Skeletal muscle tissue (tissue), 4 donors: ENCODE results near the gene TRDN. TPM values are rescaled to one million over a fixed set of nuclear protein-coding genes. Genes with fewer than 3 reads are reported as not detected.
"Not testable (repeated sequence)": the region's sequence is repeated elsewhere in the genome, so short reads cannot be mapped to it uniquely, and the experiment has no call there.

Experiments
- H3K27ac ChIP-seq: one replicate; pipeline ENCODE4 v1.7.0; 2013; ENCODE audit warnings: mild to moderate bottlenecking, low read depth, low read length, inconsistent platforms
- H3K27me3 ChIP-seq, 3 donors: one replicate each; pipeline ENCODE4 v1.7.0; 2013; ENCODE audit warnings: low read length in 3 of 3; ENCODE audit not compliant: control insufficient read depth in 3 of 3, insufficient read depth in 3 of 3
- H3K36me3 ChIP-seq, 3 donors: one replicate each; pipeline ENCODE4 v1.7.0; 2013; ENCODE audit warnings: low read length in 3 of 3; ENCODE audit not compliant: control insufficient read depth in 3 of 3, insufficient read depth in 3 of 3
- H3K4me1 ChIP-seq, 3 donors: one replicate each; pipeline ENCODE4 v1.7.0; 2013; ENCODE audit warnings: low read length in 3 of 3, mild to moderate bottlenecking in 3 of 3; ENCODE audit not compliant: control insufficient read depth in 3 of 3, insufficient read depth in 3 of 3
- H3K4me3 ChIP-seq, 3 donors: one replicate each; pipeline ENCODE4 v1.7.0; 2013; ENCODE audit warnings: low read length in 3 of 3
- H3K9ac ChIP-seq, 3 donors: one replicate each; pipeline ENCODE4 v1.7.0; 2013; ENCODE audit warnings: low read length in 3 of 3, mild to moderate bottlenecking in 3 of 3, moderate library complexity in 2 of 3, low read depth in 1 of 3
- H3K9me3 ChIP-seq, 3 donors: one replicate each; pipeline ENCODE4 v1.7.0; 2013; ENCODE audit warnings: low read length in 3 of 3; ENCODE audit not compliant: control insufficient read depth in 3 of 3
- total RNA-seq: library from RNA; depleted of rRNA; stranded (reverse); fragments of >200 nt; gene quantifications from one replicate; pipeline ENCODE4 v1.2.3, GENCODE V29; 2014
- donor health status: Osteomylitis.

TRDN gene
- total RNA-seq, 1 donor from 2014 or later, result 73.1 TPM

DNA sequence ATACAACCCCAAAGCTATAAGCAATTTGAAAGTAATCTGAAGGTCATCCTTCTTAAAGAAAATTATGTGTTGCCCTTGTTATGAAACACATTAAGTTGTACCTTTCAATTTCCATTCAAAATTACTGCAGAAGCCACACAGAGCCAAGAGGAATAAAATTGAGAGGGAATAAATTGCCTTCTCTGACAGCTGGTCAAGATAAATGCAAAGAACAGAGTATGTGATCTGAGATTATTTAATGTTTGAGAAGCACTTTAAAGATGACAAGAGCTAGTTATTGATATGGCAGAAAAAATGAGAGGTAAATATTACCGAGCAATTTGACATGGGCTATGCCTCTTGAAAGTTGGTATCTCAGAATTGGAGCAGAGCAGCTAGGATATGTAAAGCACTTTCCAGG, 61.6 kb downstream of the TRDN start:
- no peak overlapping the region for H3K4me3 ChIP-seq

DNA sequence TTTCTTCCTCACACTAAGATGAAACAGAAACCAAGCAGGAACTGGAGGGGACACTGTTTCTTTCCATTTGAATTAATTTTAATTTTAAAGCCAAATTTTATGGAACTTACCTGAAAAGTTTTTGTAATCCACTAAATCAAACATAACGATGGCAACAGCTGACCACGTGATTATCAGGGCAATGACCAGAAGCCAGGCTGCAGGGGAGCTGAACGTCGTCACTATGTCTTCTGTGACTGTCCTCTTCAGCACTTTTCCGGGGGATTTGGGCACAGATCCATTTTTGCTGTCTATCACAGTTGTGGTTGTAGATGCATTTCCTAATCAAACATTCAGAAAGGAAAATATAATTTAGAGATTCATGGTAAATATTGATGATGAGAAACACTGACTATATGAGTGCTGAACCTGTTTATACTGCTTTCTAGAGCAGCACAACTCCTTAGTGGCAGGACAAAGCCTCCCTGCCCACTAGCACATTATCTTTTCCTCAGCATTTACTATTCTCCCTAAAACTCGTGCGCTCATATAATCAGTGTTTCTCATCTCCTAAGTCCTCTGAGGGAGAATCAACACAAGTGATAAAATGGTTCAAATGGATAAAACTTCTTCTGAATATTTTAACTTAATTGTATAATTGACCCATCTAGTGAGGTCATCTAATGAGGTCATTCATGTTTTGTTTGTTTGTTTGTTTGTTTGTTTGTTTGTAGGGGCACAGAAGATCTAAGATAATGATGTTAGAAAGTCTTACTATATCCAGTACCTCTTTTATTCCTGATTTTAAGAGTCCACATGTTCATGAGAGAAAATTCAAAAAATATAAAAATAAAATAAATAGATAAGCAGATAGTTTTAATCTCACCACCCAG, 65.7 kb downstream of the TRDN start:
- Histone ChIP-seq H3K36me3 (peaks cover 7 to 31% (median 13%) of the 10 kb centered on the region in 3 donors), H3K9ac (no peak overlapping the region), H3K4me3 (no peak overlapping the region), H3K9me3 (no peaks in the 10 kb centered on the region), H3K4me1 (peaks cover 12 to 48% (median 20%) of the 10 kb centered on the region in 3 donors), H3K27me3 (no peaks in the 10 kb centered on the region), H3K27ac (no peak overlapping the region)

More for the DNA sequence above, 61.6 kb downstream of the TRDN start:
- Histone ChIP-seq H3K27me3 (no peaks in the 10 kb centered on the region), H3K27ac (no peak overlapping the region), H3K36me3 (peaks cover 0 to 4% (median 0%) of the 10 kb centered on the region in 3 donors), H3K4me1 (peaks cover 7 to 24% (median 10%) of the 10 kb centered on the region in 3 donors), H3K9me3 (no peaks in the 10 kb centered on the region), H3K9ac (no peak overlapping the region)

DNA sequence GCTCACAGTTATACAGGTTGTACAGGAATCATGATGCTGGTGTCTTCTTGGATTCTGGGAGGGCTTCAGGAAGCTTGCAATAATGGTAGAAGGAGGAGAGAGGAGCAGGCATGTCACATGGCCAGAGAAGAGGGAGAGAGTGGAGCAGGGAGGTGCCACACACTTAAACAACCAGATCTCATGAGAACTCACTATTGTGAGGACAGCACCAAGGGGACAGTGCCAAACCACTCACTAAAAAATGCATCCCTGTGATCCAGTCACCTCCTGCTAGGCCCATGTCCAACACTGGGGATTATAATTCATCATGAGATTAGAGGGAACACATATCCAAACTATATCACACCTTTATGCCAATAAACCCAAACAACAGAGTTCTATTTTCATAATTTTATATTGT, 67.2 kb downstream of the TRDN start:
- Histone ChIP-seq H3K9ac (no peak overlapping the region), H3K9me3 (no peaks in the 10 kb centered on the region), H3K4me1 (peaks cover 12 to 51% (median 20%) of the 10 kb centered on the region in 3 donors), H3K27me3 (no peaks in the 10 kb centered on the region), H3K4me3 (no peak overlapping the region), H3K36me3 (peaks cover 9 to 33% (median 17%) of the 10 kb centered on the region in 3 donors), H3K27ac (no peak overlapping the region)

DNA sequence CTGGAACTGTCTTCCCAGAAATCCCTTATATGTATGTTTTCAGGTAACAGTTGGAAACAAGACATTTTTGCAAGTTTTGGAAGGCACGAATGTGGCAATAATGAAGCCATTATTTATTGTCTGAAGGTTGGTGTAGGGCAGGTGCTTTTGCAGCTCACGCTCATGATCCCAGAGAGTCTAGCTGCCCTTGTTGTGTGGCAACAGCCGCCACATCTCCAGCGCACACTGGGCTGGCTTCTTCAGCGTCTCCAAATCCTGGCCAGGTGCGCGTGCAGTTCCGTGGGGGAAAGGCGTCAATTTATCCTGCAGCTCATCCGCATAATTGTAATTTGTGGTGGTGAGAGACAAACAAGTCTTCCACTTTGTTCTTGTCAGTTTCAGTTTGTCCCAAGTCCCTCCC, 71.2 kb downstream of the TRDN start:
- Histone ChIP-seq H3K27me3 (no peaks in the 10 kb centered on the region), H3K9me3 (no peaks in the 10 kb centered on the region), H3K9ac (no peak overlapping the region), H3K36me3 (peaks cover 9 to 33% (median 17%) of the 10 kb centered on the region in 3 donors), H3K4me3 (no peak overlapping the region), H3K4me1 (peaks cover 8 to 53% (median 27%) of the 10 kb centered on the region in 3 donors), H3K27ac (no peak overlapping the region)

DNA sequence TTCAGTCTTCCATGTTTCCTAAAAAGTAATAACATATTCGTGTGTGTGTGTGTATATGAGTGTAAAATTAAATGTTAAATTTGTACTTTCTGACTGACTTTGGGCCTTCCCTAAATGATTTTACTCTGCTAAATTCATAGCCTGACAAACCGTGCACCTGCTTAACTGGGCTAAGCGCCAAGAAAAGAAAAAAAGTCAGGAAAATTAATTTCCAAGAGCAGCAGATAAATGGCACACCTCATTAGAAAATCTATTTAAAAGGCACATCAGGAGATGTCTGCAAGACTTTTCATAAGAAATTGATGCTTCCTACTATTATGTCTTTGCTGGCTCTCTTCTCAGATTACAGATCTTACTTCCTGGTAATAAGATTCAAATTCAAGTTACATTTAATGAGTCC, 72.4 kb downstream of the TRDN start:
- H3K4me3 ChIP-seq, result no peak overlapping the region
- peaks cover 9 to 48% (median 25%) of the 10 kb centered on the region in 3 donors for H3K4me1 ChIP-seq
- no peaks in the 10 kb centered on the region for H3K9me3 ChIP-seq
- no peaks in the 10 kb centered on the region for H3K27me3 ChIP-seq
- no peak overlapping the region for H3K9ac ChIP-seq
- H3K27ac ChIP-seq, result no peak overlapping the region
- peaks cover 4 to 26% (median 12%) of the 10 kb centered on the region in 3 donors for H3K36me3 ChIP-seq

DNA sequence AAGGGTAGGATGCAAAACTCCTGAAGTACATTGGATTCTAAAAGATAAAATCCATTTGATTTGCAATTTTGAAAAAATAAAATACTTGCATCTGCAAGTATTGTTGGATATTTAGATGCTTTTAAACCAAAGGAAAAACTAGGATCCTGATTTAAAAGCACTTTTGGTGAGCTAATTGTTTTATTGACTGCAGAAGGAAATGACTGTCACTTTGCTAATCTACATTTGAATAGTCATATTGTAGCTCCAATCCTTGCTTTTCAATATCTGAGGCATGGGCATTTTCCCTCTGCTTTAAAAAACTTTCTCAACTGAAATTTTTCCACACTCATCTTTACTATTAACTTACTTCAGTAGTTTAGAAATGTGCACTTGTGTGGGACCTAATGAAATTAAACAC, 74.1 kb downstream of the TRDN start:
- Histone ChIP-seq H3K27me3 (no peaks in the 10 kb centered on the region), H3K27ac (no peak overlapping the region), H3K4me3 (no peak overlapping the region), H3K36me3 (peaks cover 2 to 11% (median 3%) of the 10 kb centered on the region in 3 donors), H3K9me3 (no peaks in the 10 kb centered on the region), H3K9ac (no peak overlapping the region), H3K4me1 (peaks cover 9 to 44% (median 23%) of the 10 kb centered on the region in 3 donors)

DNA sequence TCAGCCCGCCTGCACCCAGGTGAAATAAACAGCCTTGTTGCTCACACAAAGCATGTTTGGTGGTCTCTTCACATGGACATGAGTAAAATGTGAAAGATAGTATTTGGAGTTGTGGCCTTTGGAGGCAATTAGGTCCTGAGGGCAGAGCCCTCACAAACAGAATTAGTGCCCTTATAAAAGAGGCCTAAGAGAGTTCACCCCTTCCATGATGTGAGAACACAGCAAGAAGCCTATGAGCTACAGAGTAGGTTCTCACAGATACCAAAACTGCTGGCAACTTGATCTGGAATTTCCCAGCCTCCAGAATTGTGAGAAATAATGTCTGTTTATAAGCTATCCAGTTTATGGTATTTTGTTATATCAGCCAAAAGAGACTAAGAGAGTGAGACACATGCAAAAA, 74.5 kb downstream of the TRDN start:
- Histone ChIP-seq H3K36me3 (peaks cover 2 to 7% (median 3%) of the 10 kb centered on the region in 3 donors), H3K27me3 (no peaks in the 10 kb centered on the region), H3K9ac (no peak overlapping the region), H3K4me1 (peaks cover 9 to 42% (median 23%) of the 10 kb centered on the region in 3 donors), H3K9me3 (no peaks in the 10 kb centered on the region), H3K27ac (no peak overlapping the region), H3K4me3 (no peak overlapping the region)

DNA sequence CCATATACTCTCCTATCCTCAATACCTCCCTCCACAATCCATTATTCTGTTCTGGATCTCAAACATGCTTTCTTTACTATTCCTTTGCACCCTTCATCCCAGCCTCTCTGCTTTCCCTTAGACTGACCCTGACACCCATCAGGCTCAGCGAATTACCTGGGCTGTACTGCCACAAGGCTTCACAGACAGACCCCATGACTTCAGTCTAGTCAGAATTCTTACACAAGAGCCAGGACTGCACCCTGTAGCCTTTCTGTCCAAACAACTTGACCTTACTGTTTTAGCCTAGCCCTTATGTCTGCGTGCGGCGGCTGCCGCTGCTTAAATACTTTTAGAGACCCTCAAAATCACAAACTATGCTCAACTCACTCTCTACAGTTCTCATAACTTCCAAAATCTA, 76.9 kb downstream of the TRDN start:
- H3K27me3 ChIP-seq, H3K27ac ChIP-seq: not testable (repeated sequence)

DNA sequence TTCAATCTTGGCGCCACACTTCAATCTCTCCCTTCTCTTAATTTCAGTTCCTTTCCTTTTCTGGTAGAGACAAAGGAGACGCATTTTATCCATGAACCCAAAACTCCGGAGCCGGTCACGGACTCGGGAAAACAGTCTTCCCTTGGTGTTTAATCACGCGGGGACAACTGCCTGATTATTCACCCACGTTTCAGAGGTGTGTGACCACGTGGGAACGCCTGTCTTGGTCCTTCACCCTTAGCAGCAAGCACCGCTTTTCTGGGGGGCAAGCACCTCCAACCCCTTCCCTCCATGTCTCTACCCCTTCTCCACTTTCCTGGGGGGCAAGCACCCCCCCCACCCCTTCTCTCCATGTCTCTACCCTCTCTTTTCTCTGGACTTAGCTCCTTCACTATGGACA, 79.3 kb downstream of the TRDN start:
- not testable (repeated sequence) for H3K4me3 ChIP-seq, H3K27me3 ChIP-seq, H3K9ac ChIP-seq, H3K9me3 ChIP-seq, H3K36me3 ChIP-seq, H3K27ac ChIP-seq
- peaks cover 19 to 36% (median 26%) of the 10 kb centered on the region in 3 donors for H3K4me1 ChIP-seq

More for the DNA sequence above, 76.9 kb downstream of the TRDN start:
- not testable (repeated sequence) for H3K9me3 ChIP-seq, H3K4me3 ChIP-seq, H3K9ac ChIP-seq, H3K36me3 ChIP-seq
- peaks cover 15 to 30% (median 21%) of the 10 kb centered on the region in 3 donors for H3K4me1 ChIP-seq

DNA sequence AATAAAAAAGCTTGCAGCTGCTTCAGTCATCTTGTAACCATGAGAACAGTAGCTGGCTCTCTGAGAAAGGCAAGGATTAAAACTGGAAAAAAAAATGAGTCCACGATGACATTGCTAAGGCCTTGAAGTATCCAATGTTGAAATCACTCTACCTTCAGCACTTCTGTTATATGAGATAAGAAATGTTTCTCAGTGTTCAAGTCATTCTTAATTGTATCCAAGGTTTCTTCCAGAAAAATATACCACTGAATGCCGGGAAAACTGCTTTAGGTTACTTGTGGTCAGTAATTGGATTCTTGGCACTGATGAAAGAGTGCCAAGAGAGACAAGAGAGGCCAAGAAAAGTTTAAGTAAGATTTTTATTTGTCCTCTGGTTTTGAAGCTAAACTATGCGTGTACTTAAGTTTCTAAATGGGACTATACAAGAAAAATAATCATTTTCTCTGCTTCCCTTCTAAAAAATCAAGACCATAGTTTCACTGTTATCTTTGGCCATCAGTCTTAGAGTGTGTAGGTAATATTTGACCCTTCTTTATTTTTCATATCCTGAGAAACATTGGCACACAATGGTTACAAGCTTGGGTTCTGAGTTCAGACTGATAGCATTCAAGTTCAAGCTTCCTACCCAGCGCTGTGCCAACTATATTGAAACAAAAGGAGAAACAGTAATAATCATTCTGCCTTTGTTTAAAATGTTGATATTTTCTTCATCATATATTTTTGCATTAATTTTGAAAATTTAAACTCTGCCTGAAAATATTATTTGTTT, 84.6 kb downstream of the TRDN start:
- no peaks in the 10 kb centered on the region for H3K27me3 ChIP-seq
- no peak overlapping the region for H3K4me3 ChIP-seq
- H3K27ac ChIP-seq, result peak overlapping the region; percentile 10
- H3K9me3 ChIP-seq, result no peaks in the 10 kb centered on the region
- no peaks in the 10 kb centered on the region for H3K36me3 ChIP-seq
- peaks cover 16 to 28% (median 25%) of the 10 kb centered on the region in 3 donors for H3K4me1 ChIP-seq
- H3K9ac ChIP-seq, result no peak overlapping the region
